HG02973 (cell line): ENCODE results near the gene HBB.

ENCODE experiments used
- ATAC-seq: cut with Tn5 transposase; IDR thresholded peaks from one replicate; pipeline ENCODE4 v1.9.1; 2021; ENCODE audit warnings: moderate library complexity; ENCODE audit not compliant: unreplicated experiment

HBB gene

DNA sequence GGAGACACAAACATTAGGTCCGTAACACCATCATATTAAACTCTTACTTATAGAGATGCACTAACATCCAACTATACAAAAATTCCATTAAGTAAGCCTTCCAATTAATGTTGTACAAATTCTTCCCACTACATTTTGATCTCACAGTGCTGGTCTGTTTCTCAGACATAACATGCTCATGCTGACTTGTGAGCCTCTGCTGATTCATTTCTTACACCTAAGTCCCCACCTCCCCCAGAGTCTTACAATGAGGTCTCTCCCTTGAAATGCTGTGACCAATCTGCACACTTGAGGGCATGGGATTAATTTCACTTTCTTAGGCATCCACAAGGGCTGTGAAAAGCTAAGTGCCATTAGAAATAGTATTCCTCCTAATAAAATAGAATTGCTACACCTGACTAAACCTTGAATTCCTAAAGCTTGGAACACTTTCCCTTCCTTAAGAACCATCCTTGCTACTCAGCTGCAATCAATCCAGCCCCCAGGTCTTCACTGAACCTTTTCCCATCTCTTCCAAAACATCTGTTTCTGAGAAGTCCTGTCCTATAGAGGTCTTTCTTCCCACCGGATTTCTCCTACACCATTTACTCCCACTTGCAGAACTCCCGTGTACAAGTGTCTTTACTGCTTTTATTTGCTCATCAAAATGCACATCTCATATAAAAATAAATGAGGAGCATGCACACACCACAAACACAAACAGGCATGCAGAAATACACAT lies 20.8 kb upstream of the HBB start:
- no peak for ATAC-seq

GRCh38 chr11:5246772-5247471 lies 20.1 kb upstream of the HBB start:
- ATAC-seq, result no peak

DNA sequence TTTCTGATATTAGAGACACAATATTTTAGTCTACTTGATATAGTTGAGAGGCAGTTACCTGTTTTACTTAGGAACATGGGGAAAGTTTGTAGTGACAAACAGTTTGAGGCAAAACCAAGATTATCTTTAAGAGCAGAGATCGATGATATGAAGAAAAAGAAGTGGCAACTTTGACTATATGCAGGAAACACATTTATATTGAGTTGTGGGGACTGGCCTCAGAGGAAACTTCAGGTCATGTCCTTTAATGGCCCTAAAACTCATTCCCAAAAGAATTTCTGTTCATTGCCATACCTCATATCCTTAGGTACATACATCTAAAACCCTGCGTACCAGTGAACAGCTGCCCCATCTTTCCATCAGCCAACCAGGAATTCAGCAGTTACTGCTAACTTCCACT lies 18.3 kb upstream of the HBB start:
- ATAC-seq, result no peak

- ATAC-seq, result no peak
Measured at GRCh38 chr11:5243816-5244180, 16.9 kb upstream of the HBB start.

- peak; percentile 73 for ATAC-seq
Measured at GRCh38 chr11:5242933-5243815, 16.3 kb upstream of the HBB start.

GRCh38 chr11:5242208-5242607 lies 15.3 kb upstream of the HBB start:
- no peak for ATAC-seq

- no peak for ATAC-seq
Measured at GRCh38 chr11:5241458-5241857, 14.6 kb upstream of the HBB start.

DNA sequence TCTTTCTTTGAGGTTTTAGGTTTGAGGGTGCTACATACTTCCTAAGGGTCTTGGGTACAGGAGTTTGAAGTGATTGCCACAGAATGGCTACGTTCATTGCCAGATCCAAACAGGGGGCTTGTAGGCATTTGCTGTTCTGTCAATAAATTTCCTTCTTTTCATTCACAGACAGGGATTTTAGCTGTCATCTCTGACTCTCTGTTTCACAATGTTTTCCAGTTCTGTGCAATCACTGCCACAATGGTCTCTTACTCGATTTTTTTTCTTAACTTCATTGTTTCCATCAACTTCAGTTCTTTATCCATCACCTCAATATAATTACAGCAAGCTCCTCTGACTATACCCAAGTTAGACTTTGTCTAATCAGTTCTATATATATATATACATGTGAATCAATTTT lies 13.6 kb upstream of the HBB start:
- ATAC-seq, result no peak

GRCh38 chr11:5240056-5240455 lies 13.2 kb upstream of the HBB start:
- no peak for ATAC-seq

DNA sequence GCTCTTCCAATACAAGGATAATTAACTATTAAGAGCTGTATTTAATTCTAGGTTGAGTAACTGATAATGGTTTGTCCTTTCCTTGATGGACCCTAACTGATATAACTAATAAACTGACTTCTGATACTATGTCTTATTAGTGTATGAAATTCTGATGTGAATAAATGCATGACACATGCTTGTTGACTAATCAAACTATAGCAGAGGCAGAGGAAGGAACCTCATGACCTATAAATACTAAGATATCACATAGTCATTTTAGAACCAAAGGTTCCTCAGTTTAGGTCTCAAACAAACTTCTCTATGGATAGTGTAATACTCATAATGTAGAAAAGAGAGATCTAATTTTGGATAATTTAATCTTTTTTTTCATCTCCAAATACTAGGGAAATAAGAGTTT lies 12.2 kb upstream of the HBB start:
- no peak for ATAC-seq

- no peak for ATAC-seq
Measured at GRCh38 chr11:5238486-5238885, 11.6 kb upstream of the HBB start.

- no peak for ATAC-seq
Measured at GRCh38 chr11:5237420-5237819, 10.5 kb upstream of the HBB start.

DNA sequence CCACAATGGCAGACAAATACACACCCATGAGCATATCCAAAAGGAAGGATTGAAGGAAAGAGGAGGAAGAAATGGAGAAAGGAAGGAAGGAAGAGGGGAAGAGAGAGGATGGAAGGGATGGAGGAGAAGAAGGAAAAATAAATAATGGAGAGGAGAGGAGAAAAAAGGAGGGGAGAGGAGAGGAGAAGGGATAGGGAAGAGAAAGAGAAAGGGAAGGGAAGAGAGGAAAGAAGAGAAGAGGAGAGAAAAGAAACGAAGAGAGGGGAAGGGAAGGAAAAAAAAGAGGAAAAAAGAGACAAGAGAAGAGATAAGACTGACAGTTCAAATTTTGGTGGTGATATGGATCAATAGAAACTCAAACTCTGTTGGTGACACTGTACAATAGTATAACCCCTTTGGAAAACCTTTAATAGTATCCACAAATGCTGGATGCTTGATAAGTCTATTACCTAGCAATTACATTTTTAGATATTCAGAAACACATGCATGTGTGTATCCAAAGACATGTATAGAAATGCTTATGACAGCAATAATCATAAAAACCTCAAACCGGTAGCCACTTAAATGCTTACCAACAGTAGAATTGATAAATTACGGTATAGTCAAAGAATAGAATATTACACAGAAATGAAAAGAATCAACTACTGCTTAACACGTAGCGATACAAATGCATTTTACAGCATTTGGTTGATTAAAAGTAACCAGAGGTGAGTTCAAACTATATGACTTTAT lies 8.7 kb upstream of the HBB start:
- no peak for ATAC-seq

DNA sequence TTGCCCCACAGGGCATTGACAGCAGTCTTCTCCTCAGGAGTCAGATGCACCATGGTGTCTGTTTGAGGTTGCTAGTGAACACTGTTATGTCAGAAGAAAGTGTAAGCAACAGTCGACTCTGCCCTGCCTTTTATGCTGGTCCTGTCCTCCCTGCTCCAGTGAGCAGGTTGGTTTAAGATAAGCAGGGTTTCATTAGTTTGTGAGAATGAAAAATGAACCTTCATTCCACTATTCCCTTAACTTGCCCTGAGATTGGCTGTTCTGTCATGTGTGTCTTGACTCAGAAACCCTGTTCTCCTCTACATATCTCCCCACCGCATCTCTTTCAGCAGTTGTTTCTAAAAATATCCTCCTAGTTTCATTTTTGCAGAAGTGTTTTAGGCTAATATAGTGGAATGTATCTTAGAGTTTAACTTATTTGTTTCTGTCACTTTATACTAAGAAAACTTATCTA lies 7.5 kb upstream of the HBB start, which contains the start of gene HBD:
Gene HBD, minus strand, starts transcription at position 103 of the 454 bp plus-strand sequence. Its CDS starts 50 bp downstream, at position 53.
- ATAC-seq, result peak; percentile 85

- ATAC-seq, result no peak
Measured at GRCh38 chr11:5233307-5233706, 6.4 kb upstream of the HBB start.

GRCh38 chr11:5232821-5233220 lies 6.0 kb upstream of the HBB start:
- ATAC-seq, result no peak

- ATAC-seq, result no peak
Measured at GRCh38 chr11:5232176-5232575, 5.3 kb upstream of the HBB start.

DNA sequence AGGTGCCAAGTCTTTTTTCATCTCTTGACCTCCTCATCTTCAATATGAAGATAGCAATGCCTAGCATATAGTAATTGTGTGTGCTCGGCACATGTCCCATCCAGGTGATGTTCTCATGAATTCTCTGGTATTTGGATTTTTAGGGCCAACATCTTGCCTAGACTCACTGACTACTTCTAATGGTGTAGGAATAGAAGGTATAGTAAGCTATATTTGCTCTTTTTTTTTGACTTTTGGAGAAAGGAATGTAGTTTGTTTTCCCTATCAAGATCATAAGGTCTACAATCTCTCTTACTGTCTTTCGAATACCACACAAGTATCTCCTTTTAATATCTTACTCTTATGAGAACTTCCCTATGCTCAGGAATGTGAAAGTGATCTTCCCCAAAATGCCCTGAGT lies 4.2 kb upstream of the HBB start:
- no peak for ATAC-seq

GRCh38 chr11:5230266-5230665 lies 3.4 kb upstream of the HBB start:
- no peak for ATAC-seq

GRCh38 chr11:5229796-5230195 lies 2.9 kb upstream of the HBB start:
- ATAC-seq, result no peak

GRCh38 chr11:5229356-5229755 lies 2.5 kb upstream of the HBB start:
- ATAC-seq, result no peak
